Ecto neural progenitor cell (in vitro differentiated cells): ENCODE data around the gene OGFRL1.

Experiments used
- DNase-seq: peaks from one replicate; pipeline ENCODE4 v3.0.0-alpha.2; 2018; ENCODE audit warnings: low spot score

OGFRL1 gene

DNA sequence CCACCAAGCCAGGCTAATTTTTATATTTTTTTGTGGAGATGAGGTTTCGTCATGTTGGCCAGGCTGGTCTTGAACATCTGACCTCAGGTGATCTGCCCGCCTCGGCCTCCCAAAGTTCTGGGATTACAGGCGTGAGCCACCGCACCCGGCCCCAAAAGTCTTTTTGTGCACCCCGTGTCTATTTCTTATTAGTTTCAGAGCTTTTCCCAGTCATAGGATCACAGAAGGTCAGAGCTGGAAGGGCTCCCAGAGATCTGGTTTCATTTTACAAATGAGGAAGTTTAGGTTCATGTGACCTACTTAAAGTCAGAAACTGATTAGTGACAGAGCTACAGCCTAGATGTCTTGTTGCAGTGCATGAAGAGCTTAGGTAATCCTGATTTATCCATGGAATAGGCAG lies 1.6 kb upstream of the OGFRL1 start:
- no peak for DNase-seq

- DNase-seq: no peak
These were observed 734 bp upstream of the OGFRL1 start for GRCh38 chr6:71287926-71288227.

GRCh38 chr6:71289039-71289801 lies 609 bp downstream of the OGFRL1 start:
- peak; percentile 67 for DNase-seq

GRCh38 chr6:71289802-71290175 lies 1.2 kb downstream of the OGFRL1 start:
- DNase-seq: no peak

DNA sequence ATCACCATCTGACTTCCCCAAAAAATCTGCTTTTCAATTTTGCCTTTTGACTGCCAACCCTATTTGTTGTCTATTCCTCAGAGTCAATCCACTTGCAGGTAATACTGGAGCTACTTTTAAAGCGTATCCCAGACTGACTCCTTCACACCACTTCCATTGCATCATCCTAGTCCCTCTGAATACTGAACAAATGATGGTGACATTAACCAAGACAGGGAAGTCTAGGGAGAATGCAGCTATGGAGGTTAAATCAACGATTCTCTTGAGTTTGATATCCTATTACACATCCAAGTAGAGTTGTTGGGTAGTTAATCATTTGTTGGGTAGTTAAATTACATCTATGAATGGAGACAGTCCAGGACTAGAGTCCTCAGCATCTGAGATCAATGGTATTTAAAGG lies 2.0 kb downstream of the OGFRL1 start:
- no peak for DNase-seq

GRCh38 chr6:71292001-71292400 lies 3.4 kb downstream of the OGFRL1 start:
- no peak for DNase-seq

DNA sequence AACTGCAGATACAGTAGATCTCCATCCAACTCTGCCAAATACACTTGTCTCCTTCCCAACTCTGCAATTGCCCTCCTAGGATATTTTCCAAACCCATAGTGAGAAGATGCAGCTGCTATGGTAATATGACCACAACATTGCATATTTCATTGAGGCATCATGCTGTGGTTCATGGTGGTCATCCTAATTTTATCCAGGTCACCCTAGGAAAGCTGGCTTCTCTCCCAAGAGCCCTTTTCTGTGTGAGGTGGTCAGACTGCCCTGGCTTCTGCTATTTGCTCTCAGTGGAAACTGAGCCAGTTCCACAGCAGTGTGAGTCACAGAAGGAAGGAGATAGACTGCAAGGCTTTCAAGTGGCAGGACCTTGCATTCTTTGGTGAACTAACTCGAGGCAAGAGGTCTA lies 5.5 kb downstream of the OGFRL1 start:
- no peak for DNase-seq

- no peak for DNase-seq
These were observed 9.8 kb downstream of the OGFRL1 start for GRCh38 chr6:71298459-71298858.

- no peak for DNase-seq
These were observed 11.2 kb downstream of the OGFRL1 start for GRCh38 chr6:71299541-71300470.

- DNase-seq: no peak
These were observed 12.1 kb downstream of the OGFRL1 start for GRCh38 chr6:71300561-71301168.

GRCh38 chr6:71301546-71301945 lies 12.9 kb downstream of the OGFRL1 start:
- no peak for DNase-seq

- no peak for DNase-seq
These were observed 21.0 kb downstream of the OGFRL1 start for GRCh38 chr6:71309656-71310055.

GRCh38 chr6:71310261-71310660 lies 21.6 kb downstream of the OGFRL1 start:
- no peak for DNase-seq

DNA sequence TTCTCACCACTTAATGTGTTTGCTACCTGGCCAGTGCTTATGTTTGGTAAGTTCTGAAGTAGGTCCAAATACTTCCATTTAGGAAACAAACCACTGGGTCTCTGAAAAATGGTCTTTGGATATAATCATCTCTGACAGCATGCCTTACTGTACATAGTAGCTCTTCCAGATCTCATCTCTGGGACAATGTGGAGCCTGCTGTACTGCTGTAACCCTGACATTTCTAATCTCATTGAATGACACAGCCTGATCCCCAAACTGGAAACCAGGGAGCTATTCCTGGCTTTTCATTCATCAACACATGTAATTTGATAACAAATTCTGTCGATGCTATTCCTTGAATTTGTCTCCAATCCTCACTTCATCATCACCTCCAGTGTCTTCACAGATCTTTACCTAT lies 23.5 kb downstream of the OGFRL1 start:
- DNase-seq: no peak

DNA sequence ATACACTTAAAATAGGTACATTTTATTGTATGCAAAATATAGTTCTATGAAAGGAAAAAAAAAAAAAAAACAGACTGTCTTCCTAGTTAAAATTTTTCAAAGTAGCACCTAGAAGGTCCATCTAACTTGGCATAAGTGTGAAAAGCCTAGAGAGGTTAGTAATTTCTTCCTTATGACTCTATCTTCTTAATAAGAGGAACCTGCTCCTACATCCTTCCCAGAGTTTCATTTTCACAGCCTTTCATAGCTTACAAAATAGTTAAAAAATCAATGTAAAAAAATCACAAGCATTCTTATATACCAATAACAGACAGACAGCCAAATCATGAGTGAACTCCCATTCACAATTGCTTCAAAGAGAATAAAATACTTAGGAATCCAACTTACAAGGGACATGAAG lies 28.8 kb downstream of the OGFRL1 start:
- no peak for DNase-seq

GRCh38 chr6:71320041-71320440 lies 31.4 kb downstream of the OGFRL1 start:
- DNase-seq: no peak

DNA sequence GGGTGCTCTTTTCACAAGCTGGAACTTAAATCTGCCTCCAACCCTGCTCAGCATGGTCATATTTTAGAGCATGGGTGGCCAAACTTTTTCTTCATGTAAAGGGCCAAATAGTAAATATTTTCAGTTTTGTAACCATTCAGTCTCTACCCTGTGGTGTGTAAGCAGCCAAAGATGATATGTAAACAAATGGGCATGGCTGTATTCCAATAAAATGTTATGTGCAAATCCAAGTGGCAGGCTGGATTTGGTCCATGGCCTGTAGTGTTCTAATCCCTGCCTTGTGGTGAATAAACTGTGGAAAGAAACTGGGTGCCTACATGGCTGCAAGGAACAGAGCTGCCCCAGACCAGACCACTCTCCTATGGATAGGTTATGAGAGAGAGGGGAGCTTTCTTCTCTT lies 32.7 kb downstream of the OGFRL1 start:
- DNase-seq: no peak

DNA sequence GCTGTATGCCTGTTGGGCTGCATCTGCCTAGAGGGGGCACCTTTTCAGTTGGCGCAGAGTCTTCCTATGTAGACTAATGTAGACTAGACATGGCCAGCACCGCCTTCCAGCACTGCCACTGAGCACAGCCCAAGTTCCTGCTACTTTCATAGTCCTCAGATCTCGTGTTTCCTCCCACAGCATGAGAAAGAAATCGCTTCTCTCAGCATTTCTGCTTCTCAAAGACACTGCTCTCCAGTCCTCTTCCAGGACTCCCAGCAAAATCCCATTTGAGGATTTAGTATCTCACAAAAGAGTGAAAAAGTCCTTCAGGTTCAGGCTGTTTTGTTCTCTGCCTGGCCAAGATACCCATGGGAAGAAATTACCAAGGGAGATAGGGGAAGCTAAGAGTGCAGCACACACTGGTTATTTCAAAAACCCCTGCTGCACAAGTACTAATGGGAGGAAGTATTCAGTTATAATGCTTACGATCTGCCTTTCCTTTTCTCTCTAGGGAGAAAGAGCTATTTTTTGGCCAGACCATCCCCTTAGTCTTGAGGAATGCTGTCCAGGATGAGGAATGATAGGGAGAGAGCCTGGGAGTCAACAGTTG lies 35.7 kb downstream of the OGFRL1 start:
- DNase-seq: no peak

DNA sequence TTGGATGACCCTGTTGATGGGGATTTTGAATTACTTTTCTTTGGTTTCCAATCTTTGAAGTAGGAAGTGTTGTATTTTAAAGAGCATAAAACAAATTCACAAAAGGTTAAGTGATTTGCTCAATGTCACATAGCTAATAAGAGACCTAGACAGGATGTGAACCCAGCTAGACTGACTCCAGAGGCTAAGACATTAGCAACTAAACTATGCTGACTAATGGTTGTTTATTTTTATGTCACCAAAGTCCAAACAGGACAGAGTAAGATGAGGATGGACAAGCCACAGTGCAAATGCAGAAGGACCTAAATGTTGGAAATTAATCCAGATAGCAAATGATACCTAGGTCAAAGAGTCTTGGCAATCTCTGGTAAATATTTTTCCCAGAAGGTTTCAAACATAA lies 38.0 kb downstream of the OGFRL1 start:
- DNase-seq: no peak

DNA sequence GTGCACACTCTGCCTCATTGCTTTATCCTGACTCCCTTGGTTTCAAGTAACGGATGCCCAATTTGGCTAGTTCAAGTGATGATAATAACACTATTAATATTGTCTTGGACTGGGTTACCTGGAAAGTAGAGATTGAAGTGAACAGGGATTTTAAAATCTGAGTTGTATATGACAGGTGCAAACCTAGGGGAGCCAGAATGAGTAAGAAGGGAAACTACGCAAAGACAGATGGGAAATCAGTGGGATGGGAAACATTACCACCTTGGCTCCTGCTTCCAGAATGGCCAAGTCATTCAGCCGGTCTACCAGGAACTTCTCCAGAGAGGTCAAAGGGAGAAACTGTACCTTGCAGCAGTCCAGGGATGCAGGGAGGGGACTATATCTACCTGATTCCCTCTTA lies 41.9 kb downstream of the OGFRL1 start:
- no peak for DNase-seq

DNA sequence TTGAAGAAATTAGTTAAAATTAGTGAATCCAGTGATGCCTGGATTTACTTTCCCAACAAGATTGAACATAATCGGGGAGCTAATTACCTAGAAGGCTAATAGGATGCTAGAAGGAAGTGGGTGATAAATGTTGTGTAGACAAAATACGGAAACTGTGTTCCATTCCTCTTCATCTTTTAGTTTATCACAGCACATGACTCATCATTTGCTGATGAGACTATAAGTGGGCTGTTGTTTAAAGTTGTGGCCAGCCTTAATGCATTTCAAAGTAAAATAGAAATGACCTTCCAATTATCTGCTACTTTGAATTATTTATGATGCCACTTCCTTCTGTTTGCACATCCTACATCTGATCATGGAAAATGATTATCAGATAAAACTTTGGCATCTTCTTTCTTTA lies 43.4 kb downstream of the OGFRL1 start:
- no peak for DNase-seq

- no peak for DNase-seq
These were observed 44.4 kb downstream of the OGFRL1 start for GRCh38 chr6:71333050-71333449.

- no peak for DNase-seq
These were observed 45.1 kb downstream of the OGFRL1 start for GRCh38 chr6:71333697-71334096.
